Progenitor cell of endocrine pancreas (in vitro differentiated cells): ENCODE results near the gene IL2RA. TPM values are rescaled to one million over a fixed set of nuclear protein-coding genes. Genes with fewer than 3 reads are reported as not detected.
"Not testable (repeated sequence)": the region's sequence is repeated elsewhere in the genome, so short reads cannot be mapped to it uniquely, and the experiment has no call there.

ENCODE experiments used
- DNase-seq: peaks from one replicate; pipeline ENCODE4 v3.0.0; 2021; ENCODE audit warnings: low spot score; ENCODE audit not compliant: unreplicated experiment
- H3K27ac Mint-ChIP-seq: 2 replicates; pipeline ENCODE4 v1.8.0; 2021; ENCODE audit warnings: mild to moderate bottlenecking, moderate library complexity, mixed read lengths
- H3K27me3 Mint-ChIP-seq: 2 replicates; pipeline ENCODE4 v1.8.0; 2021; ENCODE audit warnings: mixed read lengths
- H3K36me3 Mint-ChIP-seq: 2 replicates; pipeline ENCODE4 v1.8.0; 2022; ENCODE audit warnings: mixed read lengths; ENCODE audit not compliant: insufficient read depth
- H3K4me1 Mint-ChIP-seq: 2 replicates; pipeline ENCODE4 v1.8.0; 2021; ENCODE audit warnings: low read depth, mixed read lengths
- H3K4me3 Mint-ChIP-seq: 2 replicates; pipeline ENCODE4 v1.8.0; 2021; ENCODE audit warnings: low read depth, mild to moderate bottlenecking, moderate library complexity, mixed read lengths
- H3K9me3 Mint-ChIP-seq: 2 replicates; pipeline ENCODE4 v1.8.0; 2021; ENCODE audit warnings: low read depth, mixed read lengths
- CTCF ChIP-seq: fragments of 200-600 bp; sonication (generic); IDR thresholded peaks from one replicate; pipeline ENCODE4 v1.5.0; 2021; ENCODE audit warnings: antibody characterized with exemption, mild to moderate bottlenecking; ENCODE audit not compliant: unreplicated experiment
- total RNA-seq: library from RNA; stranded (reverse); gene quantifications from 2 replicates; pipeline ENCODE4 v1.2.1, GENCODE V29; 2021

IL2RA gene
- total RNA-seq, 1 donor from 2014 or later, result not detected

- Mint-ChIP-seq H3K4me1 (no peaks in the 10 kb centered on the region), H3K4me3 (no peak overlapping the region), H3K36me3 (no peaks in the 10 kb centered on the region), H3K27ac (no peak overlapping the region), H3K9me3 (no peaks in the 10 kb centered on the region), H3K27me3 (peaks cover 26% of the 10 kb centered on the region)
- DNase-seq, result no peak
- TF ChIP-seq CTCF, result no peak
Measured at GRCh38 chr10:6045314-6045848, 16.8 kb downstream of the IL2RA start.

GRCh38 chr10:6044751-6045313 lies 17.3 kb downstream of the IL2RA start:
- Mint-ChIP-seq H3K4me1 (no peaks in the 10 kb centered on the region), H3K36me3 (no peaks in the 10 kb centered on the region), H3K27me3 (peaks cover 25% of the 10 kb centered on the region), H3K4me3 (no peak overlapping the region), H3K27ac (no peak overlapping the region), H3K9me3 (no peaks in the 10 kb centered on the region)
- no peak for DNase-seq
- TF ChIP-seq CTCF, result no peak

DNA sequence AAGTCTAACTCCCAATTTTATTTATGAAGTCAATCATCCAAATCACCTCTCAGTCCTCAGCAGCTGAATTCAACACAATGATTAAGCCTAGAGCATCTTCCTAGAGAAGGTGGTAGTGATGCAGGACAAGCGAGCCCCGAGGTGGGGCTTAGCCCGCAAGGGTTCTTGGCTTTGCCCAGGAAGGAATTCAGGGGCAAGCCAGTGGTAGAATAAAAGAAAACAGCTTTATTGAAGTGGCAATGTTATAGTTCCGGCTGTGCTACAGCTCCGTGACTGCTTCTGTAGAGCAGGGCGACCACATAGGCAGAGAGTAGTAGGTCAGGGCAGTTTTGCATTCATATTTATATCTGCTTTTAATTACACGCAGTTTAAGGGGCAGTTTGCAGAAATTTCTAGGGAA lies 18.1 kb downstream of the IL2RA start:
- TF ChIP-seq CTCF, result no peak
- DNase-seq, result no peak
- H3K27ac Mint-ChIP-seq, result no peak overlapping the region

GRCh38 chr10:6043377-6043776 lies 18.8 kb downstream of the IL2RA start:
- not testable (repeated sequence) for H3K36me3 Mint-ChIP-seq, DNase-seq

More for the DNA sequence above, 18.1 kb downstream of the IL2RA start:
- Mint-ChIP-seq H3K27me3 (peaks cover 18% of the 10 kb centered on the region), H3K4me1 (no peaks in the 10 kb centered on the region), H3K36me3 (no peaks in the 10 kb centered on the region), H3K4me3 (no peak overlapping the region), H3K9me3 (peaks cover 3% of the 10 kb centered on the region)

GRCh38 chr10:6040205-6040604 lies 22.0 kb downstream of the IL2RA start:
- Mint-ChIP-seq H3K4me1 (peaks cover 2% of the 10 kb centered on the region), H3K9me3 (peaks cover 4% of the 10 kb centered on the region), H3K27me3 (peaks cover 28% of the 10 kb centered on the region), H3K4me3 (no peak overlapping the region), H3K36me3 (no peaks in the 10 kb centered on the region), H3K27ac (no peak overlapping the region)
- DNase-seq, result no peak
- no peak for TF ChIP-seq CTCF

More at GRCh38 chr10:6043377-6043776, 18.8 kb downstream of the IL2RA start:
- not testable (repeated sequence) for H3K4me3 Mint-ChIP-seq, H3K4me1 Mint-ChIP-seq, H3K27ac Mint-ChIP-seq, H3K9me3 Mint-ChIP-seq
- H3K27me3 Mint-ChIP-seq, result peaks cover 14% of the 10 kb centered on the region

- no peak for DNase-seq
- peaks cover 2% of the 10 kb centered on the region for H3K4me1 Mint-ChIP-seq
- H3K4me3 Mint-ChIP-seq, result no peak overlapping the region
- no peak overlapping the region for H3K27ac Mint-ChIP-seq
- peaks cover 4% of the 10 kb centered on the region for H3K9me3 Mint-ChIP-seq
- H3K36me3 Mint-ChIP-seq, result no peaks in the 10 kb centered on the region
- no peak for TF ChIP-seq CTCF
- H3K27me3 Mint-ChIP-seq, result peaks cover 27% of the 10 kb centered on the region
Measured at GRCh38 chr10:6039711-6040110, 22.5 kb downstream of the IL2RA start.
